Measurements from ENCODE around the gene TMC8.
"Not testable (repeated sequence)": the region's sequence is repeated elsewhere in the genome, so short reads cannot be mapped to it uniquely, and the experiment has no call there.

The TMC8 gene

GRCh38 chr17:78164748-78165607 is 34.4 kb downstream of the TMC8 start:
- DNase-seq (ENCODE audit: low spot score in 2 of 2): no peak
- no peak for ATAC-seq (ENCODE audit: low read depth)
- Mint-ChIP-seq H3K4me3 (no peak overlapping the region), H3K9me3 (no peaks in the 10 kb centered on the region), H3K4me1 (peaks cover 10% of the 10 kb centered on the region), H3K27me3 (no peaks in the 10 kb centered on the region), H3K27ac (peak overlapping the region; percentile 47), H3K36me3 (no peaks in the 10 kb centered on the region)

- Mint-ChIP-seq H3K27ac (no peak overlapping the region), H3K9me3 (no peaks in the 10 kb centered on the region), H3K4me1 (peaks cover 21% of the 10 kb centered on the region), H3K4me3 (no peak overlapping the region), H3K27me3 (no peaks in the 10 kb centered on the region), H3K36me3 (peaks cover 4% of the 10 kb centered on the region)
- DNase-seq (ENCODE audit: low spot score in 2 of 2) (no peak), ATAC-seq (ENCODE audit: low read depth) (no peak)
Measured at GRCh38 chr17:78166416-78166815, 35.8 kb downstream of the TMC8 start.

DNA sequence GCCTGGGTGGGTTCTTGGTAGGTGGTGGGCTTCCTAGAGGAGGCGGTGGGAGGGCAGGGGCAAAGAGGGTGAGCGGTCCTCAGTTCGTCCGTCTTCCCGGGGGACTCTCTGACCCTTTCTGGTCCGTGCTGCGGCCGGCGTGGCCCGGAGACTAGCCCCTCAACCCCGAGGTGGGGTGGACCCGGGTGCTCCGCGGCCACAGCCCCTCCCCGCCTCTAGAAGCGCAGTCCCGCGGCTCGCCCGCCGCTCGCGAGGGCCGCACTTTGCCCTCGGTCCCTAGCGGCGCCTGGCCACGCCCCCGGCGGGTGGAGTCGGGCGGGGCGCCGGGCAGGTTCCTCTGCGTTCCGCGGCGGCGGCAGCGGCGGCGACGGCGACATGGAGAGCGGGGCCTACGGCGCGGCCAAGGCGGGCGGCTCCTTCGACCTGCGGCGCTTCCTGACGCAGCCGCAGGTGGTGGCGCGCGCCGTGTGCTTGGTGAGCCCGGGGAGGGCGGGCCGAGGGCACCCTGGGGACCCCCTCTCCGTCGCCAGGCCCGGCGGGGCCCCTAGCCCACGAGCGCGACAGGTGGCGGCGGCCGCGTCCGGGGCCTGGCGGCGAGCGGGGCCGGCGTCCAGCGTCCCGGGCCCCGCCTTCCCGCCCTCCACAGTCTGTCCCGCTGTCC is 37.8 kb downstream of the TMC8 start, which contains the start of gene SYNGR2:
TSS of gene SYNGR2 (plus strand) at position 340 of the 661 bp plus-strand sequence. CDS start at position 376, 36 bp downstream.
- Mint-ChIP-seq H3K36me3 (peaks cover 16% of the 10 kb centered on the region), H3K27me3 (no peaks in the 10 kb centered on the region), H3K27ac (peak within 1 kb of the TSS; percentile 99), H3K4me3 (peak within 1 kb of the TSS; percentile 85), H3K9me3 (no peaks in the 10 kb centered on the region), H3K4me1 (peaks cover 41% of the 10 kb centered on the region)
- DNase-seq (ENCODE audit: low spot score in 2 of 2) (peak; percentile 89), ATAC-seq (ENCODE audit: low read depth) (peak; percentile 74)

- H3K4me1 Mint-ChIP-seq: peaks cover 48% of the 10 kb centered on the region
Measured at GRCh38 chr17:78168903-78169793, 38.6 kb downstream of the TMC8 start.

GRCh38 chr17:78170692-78171590 is 40.4 kb downstream of the TMC8 start:
- Mint-ChIP-seq H3K27me3 (no peaks in the 10 kb centered on the region), H3K27ac (peak overlapping the region; percentile 99), H3K9me3 (no peaks in the 10 kb centered on the region), H3K4me3 (peak overlapping the region; percentile 85), H3K4me1 (peaks cover 63% of the 10 kb centered on the region), H3K36me3 (peaks cover 20% of the 10 kb centered on the region)
- ATAC-seq (ENCODE audit: low read depth): no peak
- DNase-seq (ENCODE audit: low spot score in 2 of 2): no peak

More at GRCh38 chr17:78168903-78169793, 38.6 kb downstream of the TMC8 start:
- H3K4me3 Mint-ChIP-seq: peak overlapping the region; percentile 85
- DNase-seq (ENCODE audit: low spot score in 2 of 2) (peak; percentile 53 to 65), ATAC-seq (ENCODE audit: low read depth) (peak; percentile 52)
- H3K9me3 Mint-ChIP-seq: no peaks in the 10 kb centered on the region
- peak overlapping the region; percentile 99 for H3K27ac Mint-ChIP-seq
- no peaks in the 10 kb centered on the region for H3K27me3 Mint-ChIP-seq
- H3K36me3 Mint-ChIP-seq: peaks cover 20% of the 10 kb centered on the region

GRCh38 chr17:78171591-78172248 is 41.1 kb downstream of the TMC8 start:
- peaks cover 69% of the 10 kb centered on the region for H3K4me1 Mint-ChIP-seq

DNA sequence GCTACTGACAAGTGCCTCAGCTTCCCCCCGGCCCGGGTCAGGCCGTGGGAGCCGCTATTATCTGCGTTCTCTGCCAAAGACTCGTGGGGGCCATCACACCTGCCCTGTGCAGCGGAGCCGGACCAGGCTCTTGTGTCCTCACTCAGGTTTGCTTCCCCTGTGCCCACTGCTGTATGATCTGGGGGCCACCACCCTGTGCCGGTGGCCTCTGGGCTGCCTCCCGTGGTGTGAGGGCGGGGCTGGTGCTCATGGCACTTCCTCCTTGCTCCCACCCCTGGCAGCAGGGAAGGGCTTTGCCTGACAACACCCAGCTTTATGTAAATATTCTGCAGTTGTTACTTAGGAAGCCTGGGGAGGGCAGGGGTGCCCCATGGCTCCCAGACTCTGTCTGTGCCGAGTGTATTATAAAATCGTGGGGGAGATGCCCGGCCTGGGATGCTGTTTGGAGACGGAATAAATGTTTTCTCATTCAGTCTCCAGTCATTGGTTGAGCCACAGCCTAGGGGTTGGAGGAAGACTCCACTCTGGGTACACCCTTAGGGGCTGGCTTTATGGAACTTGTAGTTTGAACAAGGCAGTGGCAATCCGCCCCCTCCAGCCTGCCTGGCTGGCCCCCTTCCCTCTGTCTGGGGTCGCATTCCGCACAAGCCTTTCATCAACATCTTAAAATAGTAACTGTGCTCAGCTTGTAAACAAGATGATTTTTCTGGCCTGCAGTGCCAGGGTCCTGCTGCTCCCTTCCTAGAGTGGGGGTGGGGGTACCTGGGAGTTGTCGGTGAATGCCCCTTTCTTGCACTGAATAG is 41.9 kb downstream of the TMC8 start:
- Mint-ChIP-seq H3K27me3 (no peaks in the 10 kb centered on the region), H3K4me3 (peak overlapping the region; percentile 85), H3K9me3 (no peaks in the 10 kb centered on the region), H3K36me3 (peaks cover 20% of the 10 kb centered on the region), H3K27ac (peak overlapping the region; percentile 99), H3K4me1 (peaks cover 73% of the 10 kb centered on the region)
- ATAC-seq (ENCODE audit: low read depth): peak; percentile 11
- peak in 1 of 2 donors; percentile 47 for DNase-seq (ENCODE audit: low spot score in 2 of 2)

More at GRCh38 chr17:78171591-78172248, 41.1 kb downstream of the TMC8 start:
- Mint-ChIP-seq H3K27ac (peak overlapping the region; percentile 99), H3K36me3 (peaks cover 20% of the 10 kb centered on the region), H3K4me3 (peak overlapping the region; percentile 85)
- DNase-seq (ENCODE audit: low spot score in 2 of 2); ATAC-seq (ENCODE audit: low read depth); H3K27me3 Mint-ChIP-seq; H3K9me3 Mint-ChIP-seq: not testable (repeated sequence)

- ATAC-seq (ENCODE audit: low read depth) (peak; percentile 46), DNase-seq (ENCODE audit: low spot score in 2 of 2) (peak in 1 of 2 donors; percentile 50)
- H3K36me3 Mint-ChIP-seq: peaks cover 20% of the 10 kb centered on the region
- H3K27ac Mint-ChIP-seq: peak overlapping the region; percentile 99
- no peaks in the 10 kb centered on the region for H3K27me3 Mint-ChIP-seq
- H3K4me3 Mint-ChIP-seq: peak overlapping the region; percentile 85
- H3K4me1 Mint-ChIP-seq: peaks cover 73% of the 10 kb centered on the region
- no peaks in the 10 kb centered on the region for H3K9me3 Mint-ChIP-seq
Measured at GRCh38 chr17:78173097-78173715, 42.6 kb downstream of the TMC8 start.

DNA sequence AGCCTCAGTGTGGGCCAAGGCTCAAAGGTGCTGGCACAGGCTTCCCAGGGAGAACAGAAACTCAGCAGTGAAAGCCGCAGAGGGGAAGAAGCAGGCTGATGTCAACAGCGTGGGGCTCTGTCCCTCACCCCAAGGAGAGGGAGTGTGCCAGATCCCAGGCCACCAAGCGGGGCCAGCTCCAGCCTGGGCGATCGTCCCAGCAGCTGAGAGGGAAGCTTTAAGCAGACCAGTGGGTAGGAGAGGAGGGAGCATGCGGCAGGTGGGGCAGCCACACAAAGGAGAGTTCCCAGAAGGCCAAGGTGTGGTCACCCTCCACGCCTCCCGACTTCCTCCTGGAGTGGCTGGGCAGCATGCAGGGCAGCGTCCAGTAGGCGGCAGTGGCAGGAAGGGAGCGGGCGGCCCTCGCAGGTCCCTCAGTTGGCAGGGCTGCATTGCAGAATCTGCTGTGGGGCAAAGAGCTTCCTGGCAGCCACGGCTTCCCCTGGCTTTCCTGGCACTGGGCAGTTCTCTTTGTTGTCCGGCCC is 43.8 kb downstream of the TMC8 start:
- DNase-seq (ENCODE audit: low spot score in 2 of 2) (peak in 1 of 2 donors; percentile 51), ATAC-seq (ENCODE audit: low read depth) (peak; percentile 26)
- Mint-ChIP-seq H3K4me3 (peak overlapping the region; percentile 85), H3K9me3 (no peaks in the 10 kb centered on the region), H3K4me1 (peaks cover 73% of the 10 kb centered on the region), H3K36me3 (peaks cover 20% of the 10 kb centered on the region), H3K27ac (peak overlapping the region; percentile 99), H3K27me3 (no peaks in the 10 kb centered on the region)

DNA sequence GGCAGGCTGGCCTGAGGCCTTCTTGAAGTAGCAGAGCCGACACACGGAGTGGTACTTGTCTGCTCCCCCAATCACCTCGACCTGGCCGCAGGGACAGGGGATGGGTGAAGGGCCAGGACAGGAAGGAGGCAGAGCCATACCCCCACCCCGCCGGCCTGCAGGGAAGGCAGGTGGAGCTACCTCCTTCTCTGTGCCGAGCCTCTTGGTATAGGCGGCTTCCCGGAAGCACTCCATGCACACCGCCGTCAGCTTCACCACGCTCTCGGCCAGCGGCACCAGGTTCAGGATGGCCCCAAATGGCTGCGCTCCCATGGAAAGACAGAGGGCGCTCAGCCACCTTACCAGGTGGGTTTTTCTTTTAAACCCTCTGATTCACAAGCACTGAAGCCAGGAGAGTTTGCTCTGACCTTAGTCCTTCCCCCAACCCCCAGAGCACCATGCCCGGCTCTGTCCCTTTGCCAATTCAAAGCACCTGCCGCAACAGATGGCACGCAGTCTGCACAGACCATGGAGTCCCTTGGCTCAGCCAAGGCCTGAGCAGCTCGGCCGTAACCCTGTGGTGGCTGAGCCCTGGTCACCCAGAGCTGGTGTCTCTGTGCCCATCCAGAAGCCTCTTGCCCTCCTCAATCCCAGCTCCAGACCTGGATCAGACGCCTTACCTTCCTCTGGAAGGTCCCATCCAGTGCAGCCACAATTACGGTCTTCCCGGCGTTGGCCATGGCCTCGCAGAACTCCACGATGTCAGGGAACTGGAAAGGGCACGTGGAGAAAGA is 44.5 kb downstream of the TMC8 start:
- no peak for DNase-seq (ENCODE audit: low spot score in 2 of 2)
- Mint-ChIP-seq H3K36me3 (peaks cover 20% of the 10 kb centered on the region), H3K27me3 (no peaks in the 10 kb centered on the region), H3K27ac (peak overlapping the region; percentile 99), H3K4me3 (peak overlapping the region; percentile 50), H3K4me1 (peaks cover 69% of the 10 kb centered on the region), H3K9me3 (no peaks in the 10 kb centered on the region)
- ATAC-seq (ENCODE audit: low read depth): no peak

- no peaks in the 10 kb centered on the region for H3K27me3 Mint-ChIP-seq
- H3K4me3 Mint-ChIP-seq: no peak overlapping the region
Measured at GRCh38 chr17:78175643-78175981, 45.0 kb downstream of the TMC8 start.

More at GRCh38 chr17:78175643-78175981, 45.0 kb downstream of the TMC8 start:
- no peaks in the 10 kb centered on the region for H3K9me3 Mint-ChIP-seq
- DNase-seq (ENCODE audit: low spot score in 2 of 2) (no peak), ATAC-seq (ENCODE audit: low read depth) (no peak)
- peaks cover 69% of the 10 kb centered on the region for H3K4me1 Mint-ChIP-seq
- H3K27ac Mint-ChIP-seq: peak overlapping the region; percentile 47
- H3K36me3 Mint-ChIP-seq: peaks cover 20% of the 10 kb centered on the region
